DND-41 (cell line): ENCODE measurements around the gene RBBP7.

ENCODE experiments used
- ATAC-seq: fragments of 200-7000 bp; cut with Tn5 transposase; 3 replicates; pipeline ENCODE4 v1.9.1; 2021; ENCODE audit warnings: low read depth; ENCODE audit not compliant: insufficient read depth
- DNase-seq: peaks from one replicate; pipeline ENCODE4 v3.0.0-alpha.2; 2020
- H2AFZ ChIP-seq: 2 replicates; pipeline ENCODE4 v1.6.0; 2012; ENCODE audit warnings: low read depth, low read length
- H3K27ac ChIP-seq: 2 replicates; pipeline ENCODE4 v1.5.1; 2012; ENCODE audit warnings: low read length, inconsistent platforms
- H3K27me3 ChIP-seq: fragments of 200-600 bp; sonication (generic); 2 replicates; pipeline ENCODE4 v1.6.0; 2012; ENCODE audit warnings: low read length, mild to moderate bottlenecking, inconsistent platforms; ENCODE audit not compliant: insufficient read depth, poor library complexity
- H3K36me3 ChIP-seq: 2 replicates; pipeline ENCODE4 v1.5.1; 2012; ENCODE audit warnings: low read length, inconsistent platforms; ENCODE audit not compliant: insufficient read depth
- H3K4me1 ChIP-seq: 2 replicates; pipeline ENCODE4 v1.5.1; 2012; ENCODE audit warnings: mild to moderate bottlenecking, low read length; ENCODE audit not compliant: insufficient read depth
- H3K4me2 ChIP-seq: 2 replicates; pipeline ENCODE4 v1.6.0; 2012; ENCODE audit warnings: mild to moderate bottlenecking, moderate library complexity, low read length, inconsistent platforms; ENCODE audit not compliant: insufficient read depth
- H3K4me3 ChIP-seq, 2 experiments: fragments of 200-600 bp in 1 of 2; shearing (Covaris generic) in 1 of 2; 2 replicates each; pipeline ENCODE4 v1.5.1; 2012 to 2016; ENCODE audit warnings: inconsistent platforms in 2 of 2, low read length in 2 of 2, mild to moderate bottlenecking in 2 of 2, low read depth in 1 of 2, moderate library complexity in 1 of 2
- H3K79me2 ChIP-seq: 2 replicates; pipeline ENCODE4 v1.6.0; 2012; ENCODE audit warnings: low read length, inconsistent platforms; ENCODE audit not compliant: insufficient read depth
- H3K9ac ChIP-seq: 2 replicates; pipeline ENCODE4 v1.6.0; 2012; ENCODE audit warnings: low read depth, mild to moderate bottlenecking, inconsistent platforms, low read length, moderate library complexity
- H3K9me3 ChIP-seq: 2 replicates; pipeline ENCODE4 v1.5.1; 2012; ENCODE audit warnings: low read length, moderate library complexity, mild to moderate bottlenecking, inconsistent platforms; ENCODE audit not compliant: insufficient read depth, severe bottlenecking
- H4K20me1 ChIP-seq: 2 replicates; pipeline ENCODE4 v1.6.0; 2012; ENCODE audit warnings: low read length; ENCODE audit not compliant: insufficient read depth
- EZH2 ChIP-seq: IDR thresholded peaks from 3 replicates; pipeline ENCODE4 v1.6.1; 2012; ENCODE audit warnings: borderline replicate concordance, low read depth, mild to moderate bottlenecking, moderate library complexity, low read length, inconsistent platforms; ENCODE audit not compliant: severe bottlenecking
- TF ChIP-seq, protein P1 (sequence below): IDR thresholded peaks from 2 replicates; pipeline ENCODE4 v1.5.1; 2012; ENCODE audit warnings: borderline replicate concordance, low read length, moderate library complexity, mild to moderate bottlenecking; ENCODE audit not compliant: poor library complexity, severe bottlenecking; ENCODE audit errors: extremely low read depth

Gene RBBP7

DNA sequence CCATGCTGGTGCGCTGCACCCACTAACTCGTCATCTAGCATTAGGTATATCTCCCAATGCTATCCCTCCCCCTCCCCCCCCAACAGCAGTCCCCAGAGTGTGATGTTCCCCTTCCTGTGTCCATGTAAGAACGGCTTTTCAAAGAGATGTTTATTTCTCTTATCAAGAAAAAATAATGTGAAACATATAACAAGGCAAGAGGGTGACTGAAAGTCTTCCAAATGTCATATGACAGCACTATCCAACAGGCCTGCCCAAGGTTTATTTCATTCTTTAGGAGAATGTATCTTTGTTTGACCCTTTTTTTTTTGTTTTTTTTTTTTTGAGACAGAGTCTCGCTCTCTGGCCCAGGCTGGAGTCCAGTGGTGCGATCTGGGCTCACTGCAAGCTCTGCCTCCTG, 46.4 kb upstream of the RBBP7 start:
- no peak overlapping the region for H3K9ac ChIP-seq
- H3K36me3 ChIP-seq = no peaks in the 10 kb centered on the region
- no peaks in the 10 kb centered on the region for H3K9me3 ChIP-seq
- no peak for ATAC-seq
- H3K4me3 ChIP-seq = no peak overlapping the region
- no peaks in the 10 kb centered on the region for H3K4me1 ChIP-seq
- DNase-seq = no peak
- H3K79me2 ChIP-seq = no peaks in the 10 kb centered on the region
- H3K4me2 ChIP-seq = no peak overlapping the region
- H3K27ac ChIP-seq = no peak overlapping the region
- no peaks in the 10 kb centered on the region for H3K27me3 ChIP-seq
- TF ChIP-seq, protein P1, sequence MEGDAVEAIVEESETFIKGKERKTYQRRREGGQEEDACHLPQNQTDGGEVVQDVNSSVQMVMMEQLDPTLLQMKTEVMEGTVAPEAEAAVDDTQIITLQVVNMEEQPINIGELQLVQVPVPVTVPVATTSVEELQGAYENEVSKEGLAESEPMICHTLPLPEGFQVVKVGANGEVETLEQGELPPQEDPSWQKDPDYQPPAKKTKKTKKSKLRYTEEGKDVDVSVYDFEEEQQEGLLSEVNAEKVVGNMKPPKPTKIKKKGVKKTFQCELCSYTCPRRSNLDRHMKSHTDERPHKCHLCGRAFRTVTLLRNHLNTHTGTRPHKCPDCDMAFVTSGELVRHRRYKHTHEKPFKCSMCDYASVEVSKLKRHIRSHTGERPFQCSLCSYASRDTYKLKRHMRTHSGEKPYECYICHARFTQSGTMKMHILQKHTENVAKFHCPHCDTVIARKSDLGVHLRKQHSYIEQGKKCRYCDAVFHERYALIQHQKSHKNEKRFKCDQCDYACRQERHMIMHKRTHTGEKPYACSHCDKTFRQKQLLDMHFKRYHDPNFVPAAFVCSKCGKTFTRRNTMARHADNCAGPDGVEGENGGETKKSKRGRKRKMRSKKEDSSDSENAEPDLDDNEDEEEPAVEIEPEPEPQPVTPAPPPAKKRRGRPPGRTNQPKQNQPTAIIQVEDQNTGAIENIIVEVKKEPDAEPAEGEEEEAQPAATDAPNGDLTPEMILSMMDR = no peak
- TF ChIP-seq EZH2 = no peak
- no peaks in the 10 kb centered on the region for H4K20me1 ChIP-seq
- no peak overlapping the region for H2AFZ ChIP-seq

- H3K4me2 ChIP-seq = no peak overlapping the region
- no peaks in the 10 kb centered on the region for H3K36me3 ChIP-seq
- H3K4me1 ChIP-seq = no peaks in the 10 kb centered on the region
Measured at GRCh38 chrX:16914058-16914457, 43.9 kb upstream of the RBBP7 start.

DNA sequence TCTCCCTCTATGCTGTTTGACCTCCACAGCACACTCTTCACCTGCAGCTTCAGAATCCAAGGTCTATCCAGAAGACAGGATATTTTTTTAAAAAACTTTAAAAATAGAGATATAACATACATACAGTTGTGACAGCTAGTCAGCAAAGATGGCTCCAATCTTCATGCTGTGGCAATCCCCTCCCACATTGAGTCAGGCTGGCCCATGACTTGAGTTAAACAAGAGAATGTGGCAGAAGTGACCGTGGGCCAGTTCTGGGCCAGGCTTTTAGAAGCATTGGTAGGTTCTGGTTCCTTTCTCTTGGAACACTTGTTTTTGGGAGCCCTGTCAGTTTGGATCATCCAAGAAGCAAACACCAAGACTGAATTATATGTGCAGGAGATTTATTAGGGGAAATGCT, 40.2 kb upstream of the RBBP7 start:
- Histone ChIP-seq H3K4me1 (no peaks in the 10 kb centered on the region), H3K4me2 (no peak overlapping the region), H2AFZ (no peak overlapping the region), H3K4me3 (no peak overlapping the region), H3K36me3 (no peaks in the 10 kb centered on the region), H4K20me1 (no peaks in the 10 kb centered on the region), H3K27ac (no peak overlapping the region), H3K9me3 (no peaks in the 10 kb centered on the region), H3K9ac (no peak overlapping the region), H3K79me2 (no peaks in the 10 kb centered on the region), H3K27me3 (no peaks in the 10 kb centered on the region)
- TF ChIP-seq EZH2 = no peak
- TF ChIP-seq, protein P1 = no peak
- ATAC-seq (no peak), DNase-seq (no peak)

More at GRCh38 chrX:16914058-16914457, 43.9 kb upstream of the RBBP7 start:
- DNase-seq (no peak), ATAC-seq (no peak)
- H4K20me1 ChIP-seq = no peaks in the 10 kb centered on the region
- TF ChIP-seq EZH2 = no peak
- TF ChIP-seq, protein P1 = no peak
- no peaks in the 10 kb centered on the region for H3K9me3 ChIP-seq
- no peaks in the 10 kb centered on the region for H3K79me2 ChIP-seq
- H2AFZ ChIP-seq = no peak overlapping the region
- H3K9ac ChIP-seq = no peak overlapping the region
- no peak overlapping the region for H3K4me3 ChIP-seq
- no peak overlapping the region for H3K27ac ChIP-seq
- no peaks in the 10 kb centered on the region for H3K27me3 ChIP-seq
